K562 (cell line): ENCODE measurements around the gene TEX54. TPM values are rescaled to one million over a fixed set of nuclear protein-coding genes. Genes with fewer than 3 reads are reported as not detected.

Experiments used
- ARID3A ChIP-seq: IDR thresholded peaks from 2 replicates; pipeline ENCODE4 v1.6.1; 2012; ENCODE audit warnings: low read depth, low read length, improper control_type of control experiment, borderline replicate concordance
- BDP1 ChIP-seq: IDR thresholded peaks from 3 replicates; pipeline ENCODE4 v1.6.1; 2011; ENCODE audit not compliant: insufficient read length, insufficient read depth
- BHLHE40 ChIP-seq: IDR thresholded peaks from 2 replicates; pipeline ENCODE4 v1.6.1; 2011; ENCODE audit warnings: low read length, improper control_type of control experiment
- BRD9 ChIP-seq: fragments of 450-650 bp; IDR thresholded peaks from 2 replicates; pipeline ENCODE4 v1.6.1; 2018; ENCODE audit warnings: low read depth; ENCODE audit not compliant: partially characterized antibody
- GATAD2A ChIP-seq: fragments of 450-650 bp; IDR thresholded peaks from 2 replicates; pipeline ENCODE4 v1.6.1; 2017
- HDAC3 ChIP-seq: fragments of 450-650 bp; IDR thresholded peaks from 2 replicates; pipeline ENCODE4 v1.6.1; 2018; ENCODE audit warnings: borderline replicate concordance, mild to moderate bottlenecking, moderate library complexity; ENCODE audit not compliant: partially characterized antibody
- HIVEP1 ChIP-seq: fragments of 250-450 bp; sonication (Bioruptor Pico); IDR thresholded peaks from 2 replicates; pipeline ENCODE4 v1.4.0; 2020; ENCODE audit warnings: mild to moderate bottlenecking
- HLTF ChIP-seq: fragments of 450-650 bp; IDR thresholded peaks from 2 replicates; pipeline ENCODE4 v1.6.1; 2016
- HOMEZ ChIP-seq: fragments of 250-450 bp; sonication (Bioruptor Pico); IDR thresholded peaks from 2 replicates; pipeline ENCODE4 v1.4.0; 2020; ENCODE audit warnings: mild to moderate bottlenecking, moderate library complexity
- HOXB6 ChIP-seq: fragments of 250-450 bp; sonication (Bioruptor Pico); IDR thresholded peaks from 2 replicates; pipeline ENCODE4 v1.5.1; 2022; ENCODE audit warnings: mild to moderate bottlenecking, borderline replicate concordance
- NR2C2 ChIP-seq, 2 experiments: fragments of 200-800 bp in 1 of 2; sonication (Bioruptor generic) in 1 of 2; sonication (generic) in 1 of 2; formaldehyde crosslinking in 1 of 2; IDR thresholded peaks; 2 replicates each; pipeline versions ENCODE4 v1.6.1 to v1.8.0; 2016 to 2022; ENCODE audit warnings: mild to moderate bottlenecking in 1 of 2, missing compliant biosample characterization in 1 of 2, missing genetic modification characterization in 1 of 2, missing genetic modification reagents in 1 of 2
- PML ChIP-seq: IDR thresholded peaks from 2 replicates; pipeline ENCODE4 v1.6.1; 2012; ENCODE audit warnings: low read length, inconsistent platforms
- TCF15 ChIP-seq: fragments of 250-450 bp; sonication (Bioruptor Pico); IDR thresholded peaks from 2 replicates; pipeline ENCODE4 v1.8.0; 2022; ENCODE audit warnings: moderate library complexity, mild to moderate bottlenecking, inconsistent platforms
- XRCC4 ChIP-seq: IDR thresholded peaks from one replicate; pipeline ENCODE4 v1.6.1; 2011; ENCODE audit not compliant: insufficient read depth, insufficient read length; ENCODE audit errors: extremely low read depth
- YY1 ChIP-seq, 3 experiments: IDR thresholded peaks; 2 replicates each; pipeline ENCODE4 v1.6.1; 2011; ENCODE audit warnings: low read length in 2 of 3, mild to moderate bottlenecking in 2 of 3, moderate library complexity in 2 of 3, borderline replicate concordance in 1 of 3, control low read depth in 1 of 3, low read depth in 1 of 3; ENCODE audit not compliant: insufficient read depth in 3 of 3, insufficient replicate concordance in 2 of 3, control insufficient read depth in 1 of 3, insufficient read length in 1 of 3; ENCODE audit errors: extremely low read depth in 1 of 3
- ZBTB5 ChIP-seq: fragments of 450-650 bp; IDR thresholded peaks from 2 replicates; pipeline ENCODE4 v1.6.1; 2017; ENCODE audit warnings: antibody characterized with exemption
- ZNF146 ChIP-seq: IDR thresholded peaks from one replicate; pipeline ENCODE4 v1.6.1; 2018; ENCODE audit warnings: missing compliant biosample characterization; ENCODE audit not compliant: unreplicated experiment
- ZNF197 ChIP-seq: fragments of 200-800 bp; sonication (Bioruptor generic); IDR thresholded peaks from 2 replicates; pipeline ENCODE4 v1.6.1; 2016; ENCODE audit warnings: low read depth, missing genetic modification characterization, missing compliant biosample characterization
- ZNF644 ChIP-seq: fragments of 200-800 bp; sonication (Bioruptor generic); IDR thresholded peaks from 2 replicates; pipeline ENCODE4 v1.6.1; 2016; ENCODE audit warnings: low read depth, missing genetic modification characterization, missing compliant biosample characterization
- ZNF830 ChIP-seq: fragments of 250-450 bp; sonication (Bioruptor Pico); IDR thresholded peaks from 2 replicates; pipeline ENCODE4 v1.5.0; 2021; ENCODE audit warnings: mild to moderate bottlenecking
- polyA plus RNA-seq, 8 experiments: library from polyadenylated mRNA; depleted of rRNA in 4 of 8; stranded (reverse) in 5 of 8; unstranded in 3 of 8; fragments of >200 nt; fragmentation: Nextera tagmentation in 2 of 8; fragmentation: Illumina TruSeq in 1 of 8; extraction: Ambion mirVana in 2 of 8; extraction: Trizol in 1 of 8; gene quantifications; 2 replicates each; pipeline versions ENCODE4 v1.2.1 to v1.2.3, GENCODE V29; 2011 to 2014; ENCODE audit warnings: inconsistent platforms in 1 of 8, missing spikeins in 1 of 8
- total RNA-seq, 7 experiments: library from RNA; depleted of rRNA in 6 of 7; stranded (reverse); fragments of >200 nt in 6 of 7; fragmentation: Illumina TruSeq in 2 of 7; extraction: Trizol in 2 of 7; gene quantifications; 2 replicates each; pipeline versions ENCODE4 v1.2.1 to v1.2.3, GENCODE V29; 2011 to 2021; ENCODE audit warnings: low replicate concordance in 1 of 7

TEX54 gene
- total and polyA plus RNA-seq, 9 of the 15 experiments (the other 6 are each of a cell fraction or from before 2014, with no cell fraction given) = not detected

- TF ChIP-seq XRCC4 (no peak), HOXB6 (CRISPR knock-in tag) (no peak), BRD9 (peak; percentile 60), ZNF197 (CRISPR knock-in tag) (no peak), HOMEZ (CRISPR knock-in tag) (no peak), TCF15 (CRISPR knock-in tag) (no peak), GATAD2A (no peak; the same call in 1 of the 2 replicates), HIVEP1 (CRISPR knock-in tag) (no peak), ZNF830 (CRISPR knock-in tag) (no peak), HLTF (0 out of 2 replicates have a peak, but pooled peaks have one; percentile 14), PML (peak; percentile 76; the same call in 1 of the 2 replicates), ZNF146 (CRISPR knock-in tag) (no peak), HDAC3 (peak; percentile 49), BDP1 (no peak), NR2C2 (CRISPR knock-in tag; IDR thresholded peaks at IDR 0.05) (peak; percentile 80), NR2C2 (tag; IDR thresholded peaks at IDR 0.05) (peak; percentile 78), ARID3A (no peak), ZBTB5 (no peak), YY1 (IDR thresholded peaks at IDR 0.05; ENCODE audit: borderline replicate concordance in 1 of 3, control insufficient read depth in 1 of 3, extremely low read depth in 1 of 3, insufficient read depth in 3 of 3, insufficient read length in 1 of 3, insufficient replicate concordance in 2 of 3, low read depth in 1 of 3, low read length in 2 of 3) (peak; percentile 87 to 97 (median 96)), ZNF644 (no peak), BHLHE40 (peak; percentile 48)
These were observed 6.7 kb upstream of the TEX54 start, which contains the start of gene WDR74 (continued) for GRCh38 chr11:62839050-62839945.
